ENCODE data around the gene CDS2.

DNA sequence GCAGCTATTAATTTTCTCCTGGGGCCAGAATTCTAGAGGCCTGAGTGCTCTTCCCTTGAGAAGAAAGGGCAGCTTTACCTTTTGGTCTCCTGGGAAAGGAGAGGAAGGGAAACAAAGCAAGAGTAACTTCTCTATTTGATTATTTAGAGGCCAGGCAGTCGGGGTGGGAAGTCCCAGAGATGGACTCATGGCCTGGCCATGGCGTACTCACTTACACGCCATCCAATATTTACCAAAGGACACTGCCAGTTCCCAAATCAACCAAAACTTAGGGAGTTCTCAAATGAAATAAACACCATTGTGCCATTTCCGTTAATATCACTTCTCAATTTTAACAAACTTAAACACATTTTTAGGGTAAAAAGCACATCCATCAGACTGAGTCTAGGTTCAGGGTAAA lies 76.6 kb downstream of the CDS2 start:
- TF ChIP-seq, protein P1, sequence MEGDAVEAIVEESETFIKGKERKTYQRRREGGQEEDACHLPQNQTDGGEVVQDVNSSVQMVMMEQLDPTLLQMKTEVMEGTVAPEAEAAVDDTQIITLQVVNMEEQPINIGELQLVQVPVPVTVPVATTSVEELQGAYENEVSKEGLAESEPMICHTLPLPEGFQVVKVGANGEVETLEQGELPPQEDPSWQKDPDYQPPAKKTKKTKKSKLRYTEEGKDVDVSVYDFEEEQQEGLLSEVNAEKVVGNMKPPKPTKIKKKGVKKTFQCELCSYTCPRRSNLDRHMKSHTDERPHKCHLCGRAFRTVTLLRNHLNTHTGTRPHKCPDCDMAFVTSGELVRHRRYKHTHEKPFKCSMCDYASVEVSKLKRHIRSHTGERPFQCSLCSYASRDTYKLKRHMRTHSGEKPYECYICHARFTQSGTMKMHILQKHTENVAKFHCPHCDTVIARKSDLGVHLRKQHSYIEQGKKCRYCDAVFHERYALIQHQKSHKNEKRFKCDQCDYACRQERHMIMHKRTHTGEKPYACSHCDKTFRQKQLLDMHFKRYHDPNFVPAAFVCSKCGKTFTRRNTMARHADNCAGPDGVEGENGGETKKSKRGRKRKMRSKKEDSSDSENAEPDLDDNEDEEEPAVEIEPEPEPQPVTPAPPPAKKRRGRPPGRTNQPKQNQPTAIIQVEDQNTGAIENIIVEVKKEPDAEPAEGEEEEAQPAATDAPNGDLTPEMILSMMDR (IDR thresholded peaks at IDR 0.05) = no peak
- no peak for TF ChIP-seq EP300 (IDR thresholded peaks at IDR 0.05; ENCODE audit: low read depth)
